HG03342 (cell line): ENCODE measurements around the gene AMPH.
A peak's percentile ranks its signal among the peaks of the same experiment; 100 is the strongest.

Source experiments
- ATAC-seq: cut with Tn5 transposase; IDR thresholded peaks from one replicate; pipeline ENCODE4 v1.9.1; 2021; ENCODE audit warnings: mild to moderate bottlenecking, moderate library complexity; ENCODE audit not compliant: unreplicated experiment

The AMPH gene

DNA sequence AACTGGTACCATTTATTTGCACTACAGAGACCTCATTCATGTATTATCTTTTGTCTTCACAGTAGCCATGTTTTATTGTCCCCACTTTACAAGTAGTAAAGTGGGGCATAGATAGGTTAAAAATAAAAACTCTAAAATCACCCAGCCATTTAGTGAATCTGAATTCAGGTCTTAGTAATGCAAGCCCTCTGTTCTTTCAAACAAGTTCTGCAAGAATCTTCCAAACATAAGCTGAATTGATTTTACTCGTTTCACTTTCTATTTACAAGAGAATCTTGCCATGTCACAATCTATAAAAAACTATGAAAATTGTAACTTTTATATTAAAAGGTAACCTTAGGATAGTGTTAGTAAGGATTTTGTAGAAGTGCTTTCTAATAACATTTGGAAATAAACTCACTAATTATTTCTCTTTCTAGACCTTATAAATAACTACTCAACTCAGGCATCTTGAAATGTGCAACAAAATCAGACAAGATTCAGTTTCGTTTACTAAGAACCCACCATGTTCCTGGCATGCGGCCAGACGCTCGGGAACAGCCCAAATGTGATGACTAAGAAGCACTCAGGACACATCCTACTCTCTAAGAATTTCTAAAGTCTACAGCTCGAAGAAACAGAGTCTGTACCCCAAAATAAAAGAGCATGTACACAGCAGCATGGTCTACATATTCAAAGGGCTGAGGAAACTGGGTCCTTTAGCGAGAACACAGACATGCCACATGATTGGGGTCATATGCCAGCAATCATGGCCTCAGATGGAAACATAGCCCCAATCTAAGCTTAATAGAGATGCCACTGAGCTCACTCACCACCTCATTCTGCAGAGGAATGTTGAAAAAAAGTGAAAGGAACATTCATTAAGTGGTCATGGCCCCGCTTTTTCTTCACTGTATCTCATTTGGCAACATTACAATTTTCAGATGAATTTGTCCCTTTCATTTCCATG lies 167.6 kb downstream of the AMPH start:
- ATAC-seq: peak; percentile 96

DNA sequence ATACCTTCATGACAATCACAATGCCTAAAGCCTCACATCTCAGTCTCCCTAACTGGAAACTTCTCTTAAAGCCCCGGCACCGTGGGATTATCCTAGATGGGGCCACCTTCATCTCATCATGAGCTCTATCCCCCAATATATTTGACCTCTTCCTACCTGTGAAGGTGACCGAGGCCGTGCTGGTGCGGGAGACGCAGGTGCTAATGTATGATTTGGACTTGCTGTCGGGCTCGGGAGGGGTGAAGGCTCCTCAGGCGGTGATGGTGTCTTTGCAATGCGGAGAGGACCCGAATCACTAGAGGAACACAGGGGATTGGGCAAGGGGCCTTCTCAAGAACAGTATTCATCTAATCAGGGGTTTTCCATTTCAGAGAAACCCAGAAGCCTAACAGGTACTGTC lies 168.4 kb downstream of the AMPH start:
- ATAC-seq: no peak

DNA sequence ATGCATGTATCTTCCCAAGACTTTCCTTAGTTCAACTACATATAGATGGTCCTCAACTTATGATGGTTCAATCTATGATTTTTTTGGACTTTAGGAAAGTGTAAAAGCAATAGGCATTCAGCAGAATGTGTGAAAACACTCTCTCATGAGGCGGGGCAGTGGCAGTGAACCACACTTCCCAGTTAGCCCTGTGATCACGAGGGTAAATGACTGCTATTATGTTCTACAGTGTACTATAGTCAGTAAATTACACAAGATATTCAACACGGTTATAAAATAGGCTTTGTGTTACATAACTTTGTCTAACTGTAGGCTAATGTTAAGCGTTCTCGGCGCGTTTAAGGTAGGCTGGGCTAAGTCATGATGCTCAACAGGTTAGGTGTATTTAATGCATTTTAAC lies 169.3 kb downstream of the AMPH start:
- no peak for ATAC-seq

DNA sequence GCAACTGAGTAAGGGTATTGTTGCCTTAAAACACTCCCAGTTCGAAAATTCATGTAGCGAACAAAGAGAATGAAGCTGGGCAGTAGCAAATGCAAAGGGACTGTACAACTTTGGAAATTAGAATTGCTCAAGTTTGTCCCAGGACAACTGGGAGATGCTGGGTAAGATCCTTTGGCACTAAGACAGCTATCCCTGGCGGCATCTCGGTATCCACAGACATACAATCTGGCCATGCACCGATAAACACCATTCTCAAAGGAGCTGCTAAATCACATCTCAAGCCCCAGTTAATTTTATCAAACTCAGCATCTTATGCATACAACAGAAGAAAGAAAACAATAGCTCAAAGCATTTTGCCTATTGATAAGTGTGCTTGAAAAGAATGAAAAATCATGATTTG lies 177.3 kb downstream of the AMPH start:
- no peak for ATAC-seq

DNA sequence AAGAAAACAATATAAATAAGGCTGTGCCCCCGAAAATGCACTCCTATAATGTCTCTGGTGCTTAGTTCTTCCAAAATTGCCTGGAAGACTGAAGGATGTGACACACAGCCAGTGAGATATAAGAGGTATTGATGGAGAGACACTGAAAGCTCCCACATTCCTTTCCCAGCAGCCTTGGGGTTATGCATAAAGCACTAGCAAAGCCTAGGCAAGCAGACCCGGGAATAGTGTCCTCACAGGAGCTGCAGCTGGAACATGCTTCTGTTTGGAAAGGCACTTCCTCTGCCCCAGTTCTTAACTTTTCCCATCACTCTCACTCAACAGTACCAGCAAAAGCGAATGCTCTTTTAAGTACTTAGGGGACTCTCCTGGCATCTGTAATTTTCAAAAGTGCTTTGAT lies 178.0 kb downstream of the AMPH start:
- no peak for ATAC-seq

DNA sequence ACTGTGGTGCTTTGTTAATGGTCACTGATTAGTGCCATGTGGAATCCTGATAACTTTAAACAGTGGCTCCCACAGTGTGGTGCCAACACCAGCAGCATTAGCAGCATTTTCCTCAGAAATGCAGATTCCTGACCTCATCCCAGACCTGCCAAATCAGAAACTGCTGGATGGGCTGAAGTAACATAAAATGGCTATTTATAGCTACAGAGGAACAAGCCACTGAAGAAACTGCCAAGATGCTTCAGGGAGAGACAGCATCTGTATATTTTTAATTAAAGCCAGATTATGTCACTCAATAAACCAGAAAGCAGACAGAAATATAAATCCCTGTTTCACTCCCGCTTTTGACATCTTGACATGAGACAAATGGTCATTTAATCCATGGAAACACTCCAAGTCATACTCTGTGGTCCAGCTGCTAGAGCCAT lies 178.5 kb downstream of the AMPH start:
- no peak for ATAC-seq

DNA sequence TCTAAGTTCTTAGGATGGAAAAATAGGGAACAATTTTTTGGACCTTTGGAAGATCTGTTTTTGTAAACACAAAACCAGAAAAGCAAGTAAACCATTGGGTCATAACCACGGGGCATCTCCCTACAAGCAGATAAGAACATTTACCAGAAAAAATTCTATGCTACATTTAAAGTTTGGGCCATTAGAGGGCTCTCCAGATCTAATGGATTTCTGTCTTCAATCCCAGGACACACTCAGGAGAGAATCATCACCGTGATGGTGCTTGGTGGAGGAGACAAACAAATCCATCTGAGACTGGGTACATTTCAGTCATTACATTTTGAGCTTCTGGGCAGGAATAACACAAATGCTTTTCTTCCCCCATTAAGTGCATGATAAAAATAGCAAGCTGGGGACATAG lies 179.3 kb downstream of the AMPH start:
- ATAC-seq: no peak

DNA sequence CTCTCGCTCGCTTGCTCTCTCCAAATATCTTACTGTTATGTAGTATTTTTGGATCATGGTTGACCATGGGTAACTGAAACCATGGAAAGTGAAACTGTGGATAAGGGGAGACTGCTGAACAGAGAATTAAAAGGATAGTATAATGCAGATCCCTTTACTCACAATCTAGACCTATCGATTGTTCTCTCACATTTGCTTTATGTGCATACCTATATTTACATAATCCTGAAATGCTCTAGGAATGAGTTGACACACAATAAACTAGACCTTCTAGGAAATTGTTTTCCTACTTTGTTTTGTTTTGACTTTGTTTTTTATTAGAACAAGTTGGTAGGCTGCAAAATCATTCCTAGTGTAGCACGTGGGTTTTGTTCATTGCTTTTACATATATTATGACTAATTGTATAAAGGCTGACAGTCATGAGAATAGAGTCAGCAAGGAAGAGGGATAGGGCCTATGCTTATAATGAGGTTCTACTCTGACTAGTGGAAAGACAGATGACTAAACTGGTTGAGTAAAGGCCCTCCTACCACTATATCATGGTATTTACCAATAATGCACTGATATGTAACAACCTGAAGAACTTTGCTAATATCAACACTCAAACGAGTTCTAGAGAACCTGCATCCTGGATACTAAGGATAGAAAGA lies 182.5 kb downstream of the AMPH start:
- no peak for ATAC-seq

DNA sequence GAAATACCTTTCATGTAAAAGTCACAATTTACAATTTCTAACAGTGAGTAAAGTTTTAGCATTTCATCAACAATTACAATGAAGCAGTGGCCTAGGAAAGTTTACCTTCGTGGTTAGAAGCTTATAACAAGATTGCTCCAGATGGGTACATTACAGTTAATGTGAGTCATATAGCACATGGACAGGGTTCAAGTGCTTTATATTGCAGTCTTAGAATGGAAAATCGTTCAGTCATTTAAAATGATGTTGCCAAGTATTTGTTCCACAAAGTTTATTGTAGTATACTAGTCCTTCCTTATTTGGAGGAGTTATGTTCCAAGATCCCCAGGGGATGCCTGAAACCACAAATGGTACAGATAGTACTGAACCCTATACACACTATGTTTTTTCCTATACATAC lies 183.1 kb downstream of the AMPH start:
- no peak for ATAC-seq

DNA sequence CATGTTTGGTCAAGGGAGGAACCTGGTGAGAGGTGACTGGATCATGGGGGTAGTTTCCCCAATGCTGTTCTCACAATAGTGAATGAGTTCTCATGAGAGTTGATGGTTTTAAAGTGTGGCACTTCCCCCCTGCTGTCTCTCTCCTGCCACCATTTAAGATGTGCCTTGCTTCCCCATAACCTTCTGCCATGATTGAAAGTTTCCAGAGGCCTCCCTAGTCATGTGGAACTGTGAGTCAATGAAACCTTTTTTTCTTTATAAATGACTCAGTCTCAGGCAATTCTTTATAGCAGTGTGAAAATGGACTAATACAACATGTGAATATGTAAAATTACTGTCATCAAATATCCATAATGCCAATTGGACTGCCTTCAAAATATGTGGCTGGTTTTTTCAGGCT lies 192.2 kb downstream of the AMPH start:
- no peak for ATAC-seq

DNA sequence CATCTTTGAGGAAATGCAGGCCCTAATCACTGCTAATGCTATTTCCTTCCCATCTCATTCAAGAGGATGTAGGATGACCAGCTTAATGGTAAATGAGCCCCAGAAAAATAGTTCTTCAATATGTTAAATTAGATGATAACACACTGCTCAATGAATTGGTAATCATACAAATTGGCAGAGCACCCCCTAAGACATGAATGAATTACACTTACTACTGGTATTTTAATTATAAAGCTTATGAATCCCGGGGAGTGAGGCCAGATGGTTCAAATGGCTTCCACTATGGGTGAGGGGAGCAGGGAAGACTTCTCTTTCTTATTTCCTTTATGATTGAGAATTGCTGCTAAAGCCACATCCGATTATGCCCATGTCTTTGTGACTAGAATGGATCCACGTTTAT lies 198.5 kb downstream of the AMPH start:
- no peak for ATAC-seq

DNA sequence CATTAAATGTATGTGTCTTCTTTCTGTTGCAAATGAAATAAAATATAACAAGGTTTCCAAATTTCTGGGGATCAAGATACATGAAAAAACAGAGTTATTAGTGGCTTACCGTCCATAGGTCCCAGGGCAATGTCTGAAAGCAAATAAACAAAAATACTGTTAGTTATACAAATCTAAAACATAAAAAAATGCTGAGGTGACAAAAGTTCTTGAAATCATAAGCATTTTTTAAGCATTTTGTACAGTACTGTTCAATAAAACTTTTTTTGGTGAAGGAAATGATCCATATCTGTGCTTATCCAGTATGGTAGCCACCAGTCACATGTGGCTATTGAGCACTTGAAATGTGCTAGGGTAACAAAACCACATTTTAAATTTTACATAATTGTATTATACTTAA lies 199.1 kb downstream of the AMPH start:
- ATAC-seq: no peak

DNA sequence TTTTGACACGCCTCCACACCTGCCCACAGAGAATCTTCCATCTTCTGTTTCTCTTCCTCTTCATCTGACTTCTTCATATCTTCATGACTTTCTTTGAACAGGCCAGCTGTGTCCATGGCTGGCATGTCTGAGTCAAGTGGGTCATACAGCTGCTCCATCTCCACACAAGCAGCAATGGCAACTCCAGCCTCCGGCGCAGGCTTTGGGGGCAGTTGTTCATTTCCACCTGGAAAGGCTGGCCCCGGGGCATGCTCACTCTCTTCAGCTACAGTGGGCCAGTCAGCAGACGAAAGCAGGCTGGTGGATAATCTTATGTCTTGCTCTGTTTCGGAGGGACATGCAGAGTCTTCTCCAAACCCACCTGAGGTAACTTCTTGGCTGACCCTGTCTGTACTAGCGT lies 202.1 kb downstream of the AMPH start:
- no peak for ATAC-seq

DNA sequence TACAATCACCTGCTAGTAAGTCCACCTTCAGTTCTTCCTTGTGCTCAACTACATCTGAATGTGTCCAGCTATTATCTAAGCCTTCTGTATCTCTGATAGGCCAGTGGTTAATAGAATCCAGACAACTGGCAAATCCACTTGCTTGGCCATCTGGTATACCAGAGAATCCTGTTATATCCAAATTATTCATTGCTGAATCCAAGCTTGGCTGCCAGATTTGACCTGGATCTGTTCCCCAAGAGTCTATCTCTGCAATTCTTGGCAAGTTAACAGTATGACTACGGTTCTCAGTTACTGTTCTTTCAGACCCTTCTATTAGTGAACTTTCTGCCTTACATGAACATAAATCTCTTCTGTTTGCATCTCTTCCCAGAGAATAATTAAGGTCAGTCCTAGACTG lies 203.1 kb downstream of the AMPH start:
- no peak for ATAC-seq

DNA sequence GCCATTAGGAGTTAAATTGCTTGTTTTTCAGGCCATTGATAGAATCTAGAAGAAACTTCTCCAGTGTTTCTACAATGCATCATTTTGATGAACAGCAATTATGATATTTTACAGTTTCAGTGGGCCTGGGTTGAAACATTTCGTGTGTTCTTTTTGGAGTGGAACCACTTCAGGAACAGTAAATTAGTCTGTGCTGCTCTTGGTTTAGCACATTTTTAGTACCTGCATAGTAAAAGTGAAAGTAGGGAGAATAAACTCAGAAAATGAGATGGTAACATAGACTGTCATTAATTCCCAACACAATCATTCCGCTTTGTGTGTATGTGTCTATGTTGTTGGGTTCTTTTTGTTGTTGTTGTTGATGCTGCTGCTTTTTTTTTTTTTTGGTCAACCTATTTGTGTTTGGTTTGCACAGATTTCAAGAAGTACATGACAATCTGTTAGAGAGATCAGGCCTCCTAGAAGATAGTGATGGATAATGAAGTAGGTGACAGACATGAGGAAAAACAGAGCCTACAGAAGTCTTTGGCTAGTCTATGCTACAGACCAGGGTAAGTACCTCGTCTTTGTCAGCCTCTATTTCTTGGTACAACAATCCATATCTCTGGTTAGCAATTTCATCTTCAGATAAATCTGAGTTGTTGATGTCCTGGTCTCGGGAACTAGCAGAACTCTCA lies 203.8 kb downstream of the AMPH start:
- ATAC-seq: no peak

DNA sequence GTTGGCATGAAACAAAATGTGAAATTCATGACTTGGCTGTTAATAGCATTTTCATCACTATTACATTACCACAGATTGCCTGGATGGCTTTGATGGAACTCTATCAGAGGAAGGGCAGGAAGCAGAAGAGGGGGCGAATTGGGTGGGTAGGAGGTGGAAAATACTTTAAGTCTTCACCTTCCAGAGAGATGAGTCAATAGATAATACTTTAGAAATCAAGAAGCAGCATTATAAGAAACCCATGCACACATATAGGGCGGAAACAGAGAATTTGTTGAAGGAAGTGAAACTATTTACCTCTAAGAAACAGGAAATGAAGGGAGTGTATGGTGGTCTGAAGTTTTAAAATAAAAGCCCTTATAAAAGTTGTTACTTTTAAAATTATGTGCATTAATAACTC lies 205.7 kb downstream of the AMPH start:
- peak; percentile 49 for ATAC-seq

DNA sequence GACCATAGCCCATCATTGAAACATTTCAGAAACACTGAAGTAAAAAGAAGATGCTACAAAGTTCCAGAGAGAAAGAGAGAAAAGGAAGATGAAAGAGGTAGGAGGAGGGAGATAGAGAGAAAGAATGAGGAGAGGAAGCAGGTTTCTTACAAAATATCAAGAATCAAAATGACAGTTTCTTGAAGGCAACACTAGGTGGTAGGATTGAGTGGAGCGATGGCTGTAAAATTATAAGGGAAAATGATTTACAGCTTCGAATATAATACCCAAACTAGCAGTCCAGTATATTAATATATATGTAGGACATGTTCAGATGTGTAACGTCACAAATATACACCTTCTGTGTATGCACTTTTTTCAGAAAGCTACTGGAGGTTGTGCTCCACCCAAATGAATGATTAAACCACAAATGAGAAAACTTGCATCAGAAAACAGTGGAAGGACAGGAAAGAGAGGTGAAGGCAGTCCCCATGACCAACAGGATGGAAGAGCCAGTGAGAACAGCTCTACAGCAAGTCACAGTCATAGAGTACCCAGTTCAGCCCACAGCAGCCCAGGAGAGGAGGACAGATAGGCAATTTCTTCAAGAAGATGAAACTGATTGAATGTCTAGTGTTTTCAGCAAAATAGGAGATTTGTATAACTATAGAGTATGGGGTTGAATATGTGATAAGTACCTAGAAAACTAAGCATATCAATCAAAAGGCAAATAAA lies 206.3 kb downstream of the AMPH start:
- no peak for ATAC-seq

DNA sequence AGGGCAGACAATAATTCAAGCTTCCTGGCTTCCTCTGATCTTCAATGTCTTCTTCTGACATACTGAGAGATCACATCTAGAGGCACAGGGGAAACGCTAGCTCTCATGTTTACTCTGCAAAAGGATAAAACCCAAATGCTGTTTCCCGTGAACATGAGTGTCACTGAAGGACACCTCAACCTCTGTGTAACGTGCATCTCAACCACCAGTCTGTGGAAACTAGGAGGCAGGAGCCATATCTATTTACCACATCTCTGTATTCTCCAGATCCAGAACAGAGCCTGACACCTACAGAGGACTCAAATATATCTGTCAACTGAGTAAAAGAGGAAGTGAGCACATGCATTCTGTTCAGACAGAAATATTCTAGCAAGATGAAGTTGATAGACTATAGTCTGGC lies 217.4 kb downstream of the AMPH start:
- peak; percentile 69 for ATAC-seq

DNA sequence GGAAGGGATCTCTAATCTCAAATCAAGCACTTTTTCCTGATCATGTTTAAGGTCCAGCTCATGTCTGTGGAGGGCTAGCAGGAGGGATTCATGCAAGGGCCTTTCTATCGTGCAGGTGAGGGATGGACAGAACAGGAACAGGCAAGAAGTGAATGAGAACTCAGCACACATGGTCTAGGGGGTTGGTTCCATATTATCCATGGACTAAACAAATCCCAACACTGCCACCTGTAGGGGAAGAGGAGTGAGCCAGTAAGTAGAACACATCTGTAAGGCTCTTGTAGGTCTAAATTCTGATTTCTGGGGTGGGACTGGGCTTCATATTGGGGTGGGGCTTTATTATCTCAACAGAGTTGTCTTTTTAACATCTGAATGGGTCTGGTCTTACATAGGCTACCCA lies 219.8 kb downstream of the AMPH start:
- ATAC-seq: no peak

DNA sequence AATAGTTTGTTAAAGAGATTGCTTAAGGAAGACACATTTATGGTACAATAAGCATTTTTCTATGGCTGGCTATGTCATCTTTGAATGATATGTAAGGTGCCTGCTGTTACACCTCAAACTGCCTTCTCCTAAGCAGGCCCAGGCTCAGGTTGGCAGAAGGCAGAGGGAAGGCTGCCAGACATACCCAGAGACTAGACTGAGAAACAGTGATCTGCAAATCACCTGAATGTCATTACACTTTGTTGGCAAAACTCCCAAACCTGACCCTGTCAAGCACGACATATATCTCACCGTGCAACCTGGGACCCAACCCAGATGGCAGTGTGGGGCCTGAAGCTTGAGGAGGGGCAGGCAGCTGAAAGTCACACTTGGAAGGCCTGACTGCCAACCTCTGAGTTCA lies 221.1 kb downstream of the AMPH start:
- no peak for ATAC-seq

DNA sequence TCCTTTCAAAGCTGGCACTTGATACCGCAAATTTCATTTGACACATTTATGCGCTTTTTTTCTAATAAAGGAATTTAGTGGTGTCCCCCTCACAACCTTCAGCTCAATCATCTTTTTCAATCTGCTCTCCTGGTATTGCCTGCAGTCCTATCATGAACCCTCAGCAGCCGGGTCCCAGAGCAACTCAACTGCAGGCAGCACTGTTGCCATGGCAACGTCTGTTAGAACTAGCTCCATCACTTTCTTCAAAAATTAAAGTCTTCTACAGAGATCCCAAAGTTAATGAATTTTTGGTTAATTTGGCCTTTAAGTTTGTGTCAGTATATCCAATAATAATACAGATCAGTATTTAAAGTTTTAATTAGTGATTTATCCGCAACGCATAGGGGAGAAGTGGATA lies 221.6 kb downstream of the AMPH start:
- ATAC-seq: no peak
